Heart right ventricle (tissue), 16 donors: ENCODE measurements around the gene FFAR3. TPM values are rescaled to one million over a fixed set of nuclear protein-coding genes. Genes with fewer than 3 reads are reported as not detected.

Experiments used
- ATAC-seq, 8 donors: fragments of 200-7000 bp; cut with Tn5 transposase; one replicate each; pipeline ENCODE4 v1.9.1; 2020; ENCODE audit warnings: mild to moderate bottlenecking in 8 of 8, moderate library complexity in 8 of 8, moderate number of reproducible peaks in 1 of 8
- DNase-seq, 2 donors: peaks; one replicate each; pipeline ENCODE4 v3.0.0-alpha.2; 2020
- H3K27ac ChIP-seq, 10 donors: fragments of 200-600 bp; sonication (generic) in 2 of 10; one replicate each; pipeline versions ENCODE4 v1.5.0 to v1.8.0; 2020 to 2022; ENCODE audit warnings: mild to moderate bottlenecking in 3 of 10
- H3K27me3 ChIP-seq, 7 donors: fragments of 200-600 bp; one replicate each; pipeline ENCODE4 v1.8.0; 2021 to 2022; ENCODE audit warnings: mild to moderate bottlenecking in 2 of 7
- H3K36me3 ChIP-seq, 9 donors: fragments of 200-600 bp; sonication (generic) in 1 of 9; one replicate each; pipeline versions ENCODE4 v1.5.0 to v1.8.0; 2020 to 2022; ENCODE audit warnings: mild to moderate bottlenecking in 2 of 9
- H3K4me1 ChIP-seq, 9 donors: fragments of 200-600 bp; sonication (generic) in 1 of 9; one replicate each; pipeline versions ENCODE4 v1.5.0 to v1.8.0; 2020 to 2022; ENCODE audit warnings: mild to moderate bottlenecking in 4 of 9
- H3K4me3 ChIP-seq, 10 donors: fragments of 200-600 bp; sonication (generic) in 2 of 10; one replicate each; pipeline versions ENCODE4 v1.5.0 to v1.8.0; 2020 to 2022; ENCODE audit warnings: mild to moderate bottlenecking in 7 of 10, moderate library complexity in 2 of 10
- H3K9me3 ChIP-seq, 11 donors: fragments of 200-600 bp in 10 of 11; sonication (generic) in 2 of 11; one replicate each; pipeline versions ENCODE4 v1.5.0 to v1.8.0; 2013 to 2022; ENCODE audit warnings: mild to moderate bottlenecking in 2 of 11, control low read depth in 1 of 11, moderate library complexity in 1 of 11
- CTCF ChIP-seq, 9 donors: fragments of 200-600 bp; sonication (generic) in 2 of 9; IDR thresholded peaks; one replicate each; pipeline versions ENCODE4 v1.5.0 to v1.8.0; 2021 to 2022; ENCODE audit warnings: antibody characterized with exemption in 9 of 9, mild to moderate bottlenecking in 5 of 9, moderate library complexity in 1 of 9
- WGBS, 2 donors: extraction: QIAGEN DNeasy Blood & Tissue Kit; methylation state at CpG; one replicate each; pipeline ENCODE4 v1.1.7; 2013; ENCODE audit warnings: inconsistent platforms in 1 of 2; 5-methylcytosine and 5-hydroxymethylcytosine counted together
- intact Hi-C, 10 donors: fragments of 100-400 bp; cut with DNase I; formaldehyde crosslinking; loops; one replicate each; pipeline versions ENCODE4 v1.11.1 to v1.14.2; 2022
- polyA plus RNA-seq, 2 donors: library from polyadenylated mRNA; stranded (reverse); fragments of 200-250 nt; gene quantifications; one replicate each; pipeline ENCODE4 v1.2.3, GENCODE V29; 2013
- total RNA-seq, 10 donors: library from RNA; stranded (reverse); fragmentation: NEBNext Ultra II Directional in 3 of 10; extraction: Animal tissue kit (Norgen Biotek cat#: 25700) in 3 of 10; gene quantifications; one replicate each; pipeline versions ENCODE4 v1.2.1 to v1.2.4, GENCODE V29; 2021 to 2023
- donor health status: Arrhythmogenic right ventricular cardiomyopathy.
- donor health status: ischemic (EF 13 %, LVEDD 7.1; RV severe dilation, severe dysfunction).
- donor health status: healthy with polysubstance abuse.
- donor health status: DM: no; HTN: yes; CAD: no.
- donor health status: DM: no; HTN: no; CAD: no.
- donor health status: ischemic (EF 25% LVEDD 6.9; RV normal size, moderate dysfunction).
- donor health status: ischemic (EF 25% LVEDD 5.7; RV mildly dilated, moderate dysfunction).
- donor health status: healthy.
- donor health status: DM: yes; HTN: yes; CAD: no.
- donor health status: Ischemic cardiomyopathy.
- donor health status: ischemic (EF 35%, LVEDD 5.7; RV mildly dilated, moderate dysfunction).
- donor health status: nonischemic (EF 11% LVEDD 7.7; RV severe dilation, severe dysfunction).
- donor health status: DM: yes; HTN: yes; CAD: no.
- donor health status: PGD.
- donor health status: ischemic (EF 29% LVEDD 5.4; RV normal size, mild dysfunction).
- donor health status: nonischemic (EF 23%, LVEDD 6.1; RV moderate dilation, normal function).

The FFAR3 gene
- total and polyA plus RNA-seq, 12 donors = 0.09 to 0.49 (median 0.40) TPM; not detected in 9

DNA sequence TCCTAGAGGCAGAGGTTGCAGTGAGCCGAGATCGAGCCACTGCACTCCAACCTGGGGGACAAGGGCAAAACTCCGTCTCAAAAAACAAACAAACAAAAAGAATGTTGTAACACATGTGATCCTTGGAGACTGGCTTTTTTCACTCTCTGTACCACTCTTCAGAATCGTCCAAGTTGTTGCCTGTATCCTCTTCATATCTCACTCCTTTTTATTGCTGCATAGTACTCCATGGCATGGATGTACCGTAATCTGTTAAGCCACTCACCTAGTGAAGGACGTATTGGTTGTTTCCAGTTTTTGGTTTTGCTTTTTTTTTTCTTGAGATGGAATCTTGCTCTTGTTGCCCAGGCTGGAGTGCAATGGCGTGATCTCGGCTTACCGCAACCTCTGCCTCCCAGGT lies 36.2 kb upstream of the FFAR3 start:
- no peak overlapping the region for H3K4me3 ChIP-seq
- H3K36me3 ChIP-seq = no peaks in the 10 kb centered on the region
- H3K27ac ChIP-seq = no peak overlapping the region
- ATAC-seq (no peak), DNase-seq (no peak)
- intact Hi-C loops = no loop called here
- H3K27me3 ChIP-seq = peaks cover 0 to 3% (median 0%) of the 10 kb centered on the region in 7 donors
- H3K4me1 ChIP-seq = peaks cover 0 to 44% (median 16%) of the 10 kb centered on the region in 9 donors
- TF ChIP-seq CTCF (IDR thresholded peaks at IDR 0.05) = no peak
- 93 to 95% methylated on average over 9 of the region's 9 CpGs for WGBS, 2 donors
- peaks cover 0 to 7% (median 0%) of the 10 kb centered on the region in 11 donors for H3K9me3 ChIP-seq

GRCh38 chr19:35327642-35328041 lies 30.6 kb upstream of the FFAR3 start:
- Histone ChIP-seq H3K27me3 (peaks cover 0 to 38% (median 20%) of the 10 kb centered on the region in 7 donors), H3K36me3 (no peaks in the 10 kb centered on the region), H3K4me3 (no peak overlapping the region), H3K4me1 (peaks cover 0 to 10% (median 0%) of the 10 kb centered on the region in 9 donors), H3K27ac (no peak overlapping the region), H3K9me3 (no peaks in the 10 kb centered on the region)
- ATAC-seq = no peak
- intact Hi-C loops = no loop called here
- TF ChIP-seq CTCF (IDR thresholded peaks at IDR 0.05) = peak in 1 of 9 donors; percentile 22
- WGBS, 2 donors = 63 to 66% methylated on average over 4 of the region's 4 CpGs
- no peak for DNase-seq

DNA sequence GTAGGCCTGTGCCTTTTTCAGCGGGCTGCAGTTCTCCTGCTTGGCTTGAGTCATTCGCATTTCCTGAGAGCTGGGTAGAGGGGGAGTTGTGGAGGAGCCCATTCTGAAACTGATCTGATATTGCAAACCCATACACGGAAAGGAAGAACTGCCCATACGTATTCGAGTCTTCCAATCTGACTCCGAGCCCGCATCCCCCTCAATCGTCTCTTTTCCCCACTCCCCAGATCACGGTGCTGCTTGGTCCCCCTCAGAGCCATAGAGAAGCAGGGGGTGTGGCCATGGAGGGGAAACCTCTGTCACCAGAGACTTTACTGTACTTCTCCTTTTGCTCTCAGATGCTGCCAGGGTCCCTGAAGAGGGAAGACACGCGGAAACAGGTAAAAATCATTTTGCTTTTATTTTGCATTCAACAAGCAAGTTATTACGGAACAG lies 29.4 kb upstream of the FFAR3 start, which contains the start of gene CD22:
Gene CD22, plus strand, starts transcription at position 337 of the 435 bp plus-strand sequence. CDS start 2,854 bp downstream, outside the sequence.
- 74 to 79% methylated on average over 12 of the region's 12 CpGs for WGBS, 2 donors
- H3K36me3 ChIP-seq = no peaks in the 10 kb centered on the region

DNA sequence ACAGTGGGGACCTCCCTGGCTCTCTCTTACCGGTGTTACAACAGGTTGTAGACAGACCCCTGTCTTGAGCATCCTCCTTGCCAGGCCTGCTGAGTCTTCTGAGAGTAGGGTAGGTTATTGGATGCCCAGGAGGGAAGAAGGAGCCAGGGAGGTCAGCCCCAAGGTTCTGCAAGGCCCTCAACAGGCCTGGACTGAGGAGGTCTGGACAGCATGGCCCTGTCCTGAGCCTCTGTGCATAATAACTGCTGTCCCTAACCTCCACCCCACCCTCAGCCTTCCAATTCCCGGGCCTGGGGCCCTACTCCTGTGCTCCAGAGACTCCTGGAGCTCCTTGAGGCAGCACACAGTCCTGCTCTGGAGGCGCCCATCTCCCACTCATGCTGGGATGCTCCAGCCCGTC lies 28.9 kb upstream of the FFAR3 start:
- no peak for DNase-seq
- Histone ChIP-seq H3K4me1 (peaks cover 0 to 6% (median 0%) of the 10 kb centered on the region in 9 donors), H3K4me3 (no peak overlapping the region), H3K27me3 (peaks cover 0 to 54% (median 37%) of the 10 kb centered on the region in 7 donors), H3K27ac (no peak overlapping the region), H3K36me3 (no peaks in the 10 kb centered on the region), H3K9me3 (no peaks in the 10 kb centered on the region)
- no peak for TF ChIP-seq CTCF (IDR thresholded peaks at IDR 0.05)
- no peak for ATAC-seq
- intact Hi-C loops = no loop called here
- 82 to 85% methylated on average over 4 of the region's 4 CpGs for WGBS, 2 donors

More for the DNA sequence above, 29.4 kb upstream of the FFAR3 start, which contains the start of gene CD22:
- Histone ChIP-seq H3K4me3 (no peak within 1 kb of the TSS), H3K4me1 (peaks cover 0 to 10% (median 0%) of the 10 kb centered on the region in 9 donors), H3K27me3 (peaks cover 0 to 50% (median 32%) of the 10 kb centered on the region in 7 donors), H3K9me3 (no peaks in the 10 kb centered on the region), H3K27ac (no peak within 1 kb of the TSS)
- no peak for DNase-seq
- intact Hi-C loops = no loop called here
- ATAC-seq = no peak
- no peak for TF ChIP-seq CTCF (IDR thresholded peaks at IDR 0.05)
